ENCODE results near the gene EPAS1.

Gene EPAS1

GRCh38 chr2:46303233-46303632 lies 6.0 kb downstream of the EPAS1 start:
- no peak for DNase-seq

GRCh38 chr2:46303822-46304221 lies 6.6 kb downstream of the EPAS1 start:
- no peak for DNase-seq

GRCh38 chr2:46304635-46305034 lies 7.4 kb downstream of the EPAS1 start:
- peak; percentile 14 to 26 for DNase-seq

GRCh38 chr2:46305187-46305586 lies 8.0 kb downstream of the EPAS1 start:
- no peak for DNase-seq

- DNase-seq, result no peak
Measured at GRCh38 chr2:46305767-46306166, 8.6 kb downstream of the EPAS1 start.

GRCh38 chr2:46306330-46306751 lies 9.1 kb downstream of the EPAS1 start:
- peak in 1 of 2 experiments; percentile 16 for DNase-seq

GRCh38 chr2:46306988-46307655 lies 9.9 kb downstream of the EPAS1 start:
- DNase-seq, result no peak

GRCh38 chr2:46308081-46308480 lies 10.9 kb downstream of the EPAS1 start:
- no peak for DNase-seq

GRCh38 chr2:46308629-46309028 lies 11.4 kb downstream of the EPAS1 start:
- peak; percentile 48 to 64 for DNase-seq

GRCh38 chr2:46309052-46309953 lies 12.1 kb downstream of the EPAS1 start:
- no peak for DNase-seq

- DNase-seq, result no peak
Measured at GRCh38 chr2:46310446-46310845, 13.2 kb downstream of the EPAS1 start.

GRCh38 chr2:46311651-46312223 lies 14.5 kb downstream of the EPAS1 start:
- DNase-seq, result no peak

- DNase-seq, result no peak
Measured at GRCh38 chr2:46313063-46313462, 15.9 kb downstream of the EPAS1 start.

- no peak for DNase-seq
Measured at GRCh38 chr2:46314065-46314835, 17.0 kb downstream of the EPAS1 start.

- peak; percentile 28 to 34 for DNase-seq
Measured at GRCh38 chr2:46315103-46315890, 18.1 kb downstream of the EPAS1 start.

GRCh38 chr2:46317094-46317486 lies 19.9 kb downstream of the EPAS1 start:
- DNase-seq, result no peak

GRCh38 chr2:46318579-46319460 lies 21.6 kb downstream of the EPAS1 start:
- no peak for DNase-seq

GRCh38 chr2:46319711-46320110 lies 22.5 kb downstream of the EPAS1 start:
- no peak for DNase-seq

GRCh38 chr2:46320141-46320567 lies 22.9 kb downstream of the EPAS1 start:
- no peak for DNase-seq

GRCh38 chr2:46323730-46324129 lies 26.5 kb downstream of the EPAS1 start:
- no peak for DNase-seq
